Trophoblast cell (in vitro differentiated cells and primary cell): Measurements from ENCODE around the gene TEX10.

Experiments used
- DNase-seq, 2 donors: peaks; one replicate each; pipeline ENCODE4 v3.0.0-alpha.2; 2016
- H2AFZ ChIP-seq: 2 replicates; pipeline ENCODE4 v1.6.1; 2013; ENCODE audit warnings: low read length, moderate library complexity, mild to moderate bottlenecking; ENCODE audit not compliant: insufficient read depth, poor library complexity
- H2AK5ac ChIP-seq: 2 replicates; pipeline ENCODE4 v1.6.1; 2013; ENCODE audit warnings: mild to moderate bottlenecking, low read length
- H2BK120ac ChIP-seq: 2 replicates; pipeline ENCODE4 v1.6.1; 2013; ENCODE audit warnings: low read length, mild to moderate bottlenecking, moderate library complexity; ENCODE audit not compliant: insufficient read depth, poor library complexity
- H2BK12ac ChIP-seq: 2 replicates; pipeline ENCODE4 v1.6.1; 2013; ENCODE audit warnings: mild to moderate bottlenecking, low read length, moderate library complexity
- H2BK5ac ChIP-seq: 2 replicates; pipeline ENCODE4 v1.6.1; 2013; ENCODE audit warnings: low read length, low read depth, moderate library complexity, mild to moderate bottlenecking; ENCODE audit not compliant: poor library complexity
- H3K14ac ChIP-seq: 2 replicates; pipeline ENCODE4 v1.6.1; 2013; ENCODE audit warnings: mild to moderate bottlenecking, low read length
- H3K18ac ChIP-seq: 2 replicates; pipeline ENCODE4 v1.6.1; 2013; ENCODE audit warnings: mild to moderate bottlenecking, low read length
- H3K23ac ChIP-seq: 2 replicates; pipeline ENCODE4 v1.6.1; 2013; ENCODE audit warnings: low read length
- H3K27ac ChIP-seq: 2 replicates; pipeline ENCODE4 v1.5.1; 2013; ENCODE audit warnings: low read depth, mild to moderate bottlenecking, inconsistent platforms, low read length, moderate library complexity
- H3K27me3 ChIP-seq: 2 replicates; pipeline ENCODE4 v1.6.1; 2013; ENCODE audit warnings: inconsistent platforms, mild to moderate bottlenecking, low read length, moderate library complexity; ENCODE audit not compliant: insufficient read depth
- H3K36me3 ChIP-seq, 2 experiments: 1 replicate in 1 of 2; 2 replicates in 1 of 2; pipeline ENCODE4 v1.6.1; 2013; ENCODE audit warnings: low read length in 2 of 2, mild to moderate bottlenecking in 2 of 2, moderate library complexity in 1 of 2; ENCODE audit not compliant: insufficient read depth in 2 of 2, control insufficient read depth in 1 of 2
- H3K4ac ChIP-seq: 2 replicates; pipeline ENCODE4 v1.6.1; 2013; ENCODE audit warnings: low read depth, mild to moderate bottlenecking, low read length, moderate library complexity
- H3K4me1 ChIP-seq, 2 experiments: 1 replicate in 1 of 2; 2 replicates in 1 of 2; pipeline ENCODE4 v1.6.1; 2013; ENCODE audit warnings: low read length in 2 of 2, mild to moderate bottlenecking in 2 of 2, moderate library complexity in 1 of 2; ENCODE audit not compliant: insufficient read depth in 2 of 2, control insufficient read depth in 1 of 2
- H3K4me2 ChIP-seq: 2 replicates; pipeline ENCODE4 v1.6.1; 2013; ENCODE audit warnings: inconsistent platforms, mild to moderate bottlenecking, low read length, moderate library complexity
- H3K4me3 ChIP-seq: 2 replicates; pipeline ENCODE4 v1.5.1; 2013; ENCODE audit warnings: mild to moderate bottlenecking, low read depth, low read length, inconsistent platforms
- H3K79me1 ChIP-seq: one replicate; pipeline ENCODE4 v1.6.1; 2013; ENCODE audit warnings: low read length
- H3K79me2 ChIP-seq: 2 replicates; pipeline ENCODE4 v1.6.1; 2013; ENCODE audit warnings: low read length, mild to moderate bottlenecking; ENCODE audit not compliant: control insufficient read depth, insufficient read depth, poor library complexity
- H3K9ac ChIP-seq: 2 replicates; pipeline ENCODE4 v1.6.1; 2013; ENCODE audit warnings: mild to moderate bottlenecking, low read length
- H3K9me3 ChIP-seq: 2 replicates; pipeline ENCODE4 v1.6.1; 2013; ENCODE audit warnings: low read depth, mild to moderate bottlenecking, control low read depth, inconsistent platforms, low read length; ENCODE audit not compliant: insufficient read depth
- H4K12ac ChIP-seq: 2 replicates; pipeline ENCODE4 v1.6.1; 2013; ENCODE audit warnings: low read depth, mild to moderate bottlenecking, low read length, moderate library complexity
- H4K8ac ChIP-seq: 2 replicates; pipeline ENCODE4 v1.6.1; 2013; ENCODE audit warnings: low read depth, mild to moderate bottlenecking, low read length, moderate library complexity
- H4K91ac ChIP-seq: one replicate; pipeline ENCODE4 v1.6.1; 2013; ENCODE audit warnings: low read depth, mild to moderate bottlenecking, low read length, moderate library complexity
- WGBS: extraction: QIAGEN DNeasy Blood & Tissue Kit; methylation state at CpG from one replicate; pipeline ENCODE4 v1.1.7; 2013; ENCODE audit warnings: missing lambda C conversion rate; ENCODE audit not compliant: insufficient read length, insufficient coverage; ENCODE audit errors: extremely low coverage; 5-methylcytosine and 5-hydroxymethylcytosine counted together

The TEX10 gene

GRCh38 chr9:100296407-100296806 lies 56.3 kb downstream of the TEX10 start:
- no peak overlapping the region for H2BK5ac ChIP-seq
- H3K23ac ChIP-seq = no peak overlapping the region
- no peak overlapping the region for H3K14ac ChIP-seq
- no peaks in the 10 kb centered on the region for H3K79me2 ChIP-seq
- no peak overlapping the region for H4K91ac ChIP-seq
- no peaks in the 10 kb centered on the region for H3K9me3 ChIP-seq
- H3K27me3 ChIP-seq = no peaks in the 10 kb centered on the region
- no peak overlapping the region for H3K4ac ChIP-seq
- H3K18ac ChIP-seq = no peak overlapping the region
- H3K4me2 ChIP-seq = no peak overlapping the region
- no peak overlapping the region for H3K9ac ChIP-seq
- H3K36me3 ChIP-seq = peaks cover 18 to 48% of the 10 kb centered on the region in 2 experiments
- no peak overlapping the region for H2AFZ ChIP-seq
- H2BK12ac ChIP-seq = no peak overlapping the region
- H3K79me1 ChIP-seq = no peaks in the 10 kb centered on the region
- DNase-seq = no peak
- no peak overlapping the region for H4K12ac ChIP-seq
- H2BK120ac ChIP-seq = no peak overlapping the region
- no peaks in the 10 kb centered on the region for H3K4me1 ChIP-seq
- H3K27ac ChIP-seq = no peak overlapping the region
- no peak overlapping the region for H3K4me3 ChIP-seq
- no peak overlapping the region for H2AK5ac ChIP-seq
- no peak overlapping the region for H4K8ac ChIP-seq
- no CpG with 5 or more reads among the region's 4 CpGs for whole genome bisulfite sequencing

GRCh38 chr9:100295240-100295639 lies 57.5 kb downstream of the TEX10 start:
- H3K4me3 ChIP-seq = no peak overlapping the region
- DNase-seq = no peak
- no peak overlapping the region for H3K4ac ChIP-seq
- no peak overlapping the region for H2AFZ ChIP-seq
- no peak overlapping the region for H4K12ac ChIP-seq
- H3K27me3 ChIP-seq = no peaks in the 10 kb centered on the region
- peak overlapping the region; percentile 71 for H3K23ac ChIP-seq
- no peak overlapping the region for H4K8ac ChIP-seq
- no peak overlapping the region for H4K91ac ChIP-seq
- no peak overlapping the region for H3K14ac ChIP-seq
- no peak overlapping the region for H2AK5ac ChIP-seq
- no peak overlapping the region for H2BK12ac ChIP-seq
- no peaks in the 10 kb centered on the region for H3K9me3 ChIP-seq
- H3K79me2 ChIP-seq = no peaks in the 10 kb centered on the region
- H2BK120ac ChIP-seq = no peak overlapping the region
- WGBS = no CpG with 5 or more reads among the region's 2 CpGs
- peaks cover 16 to 40% of the 10 kb centered on the region in 2 experiments for H3K36me3 ChIP-seq
- H3K18ac ChIP-seq = no peak overlapping the region
- H3K27ac ChIP-seq = no peak overlapping the region
- no peak overlapping the region for H3K4me2 ChIP-seq
- H2BK5ac ChIP-seq = no peak overlapping the region
- H3K4me1 ChIP-seq = no peaks in the 10 kb centered on the region
- H3K9ac ChIP-seq = no peak overlapping the region
- H3K79me1 ChIP-seq = no peaks in the 10 kb centered on the region

- H3K14ac ChIP-seq = no peak overlapping the region
- H2AK5ac ChIP-seq = no peak overlapping the region
- no peak overlapping the region for H2BK12ac ChIP-seq
- no peaks in the 10 kb centered on the region for H3K79me1 ChIP-seq
- H3K4me1 ChIP-seq = no peaks in the 10 kb centered on the region
- H3K9ac ChIP-seq = no peak overlapping the region
- H2BK5ac ChIP-seq = no peak overlapping the region
- no CpG with 5 or more reads among the region's 6 CpGs for WGBS
- H3K79me2 ChIP-seq = no peaks in the 10 kb centered on the region
- no peak for DNase-seq
- no peak overlapping the region for H2AFZ ChIP-seq
- H4K8ac ChIP-seq = no peak overlapping the region
- no peak overlapping the region for H3K27ac ChIP-seq
- H3K4ac ChIP-seq = no peak overlapping the region
- H3K9me3 ChIP-seq = no peaks in the 10 kb centered on the region
- no peaks in the 10 kb centered on the region for H3K27me3 ChIP-seq
- no peak overlapping the region for H3K4me3 ChIP-seq
- H4K12ac ChIP-seq = no peak overlapping the region
- no peak overlapping the region for H3K4me2 ChIP-seq
- H3K23ac ChIP-seq = no peak overlapping the region
- no peak overlapping the region for H3K18ac ChIP-seq
- H2BK120ac ChIP-seq = no peak overlapping the region
- no peak overlapping the region for H4K91ac ChIP-seq
- H3K36me3 ChIP-seq = peaks cover 16 to 40% of the 10 kb centered on the region in 2 experiments
Observed at GRCh38 chr9:100294806-100295205, 57.9 kb downstream of the TEX10 start.

- no peak overlapping the region for H2BK5ac ChIP-seq
Observed at GRCh38 chr9:100294341-100294740, 58.4 kb downstream of the TEX10 start.

More at GRCh38 chr9:100294341-100294740, 58.4 kb downstream of the TEX10 start:
- Histone ChIP-seq H2AK5ac (no peak overlapping the region), H3K27ac (no peak overlapping the region), H3K4me2 (no peak overlapping the region), H3K18ac (no peak overlapping the region), H3K36me3 (peaks cover 16 to 39% of the 10 kb centered on the region in 2 experiments), H4K91ac (no peak overlapping the region), H4K8ac (no peak overlapping the region), H4K12ac (no peak overlapping the region), H3K79me2 (no peaks in the 10 kb centered on the region), H3K27me3 (no peaks in the 10 kb centered on the region), H3K79me1 (no peaks in the 10 kb centered on the region), H2AFZ (no peak overlapping the region), H3K4me3 (no peak overlapping the region), H2BK12ac (no peak overlapping the region), H3K4ac (no peak overlapping the region), H3K14ac (no peak overlapping the region), H3K9me3 (no peaks in the 10 kb centered on the region), H2BK120ac (no peak overlapping the region), H3K23ac (no peak overlapping the region), H3K9ac (no peak overlapping the region), H3K4me1 (no peaks in the 10 kb centered on the region)
- WGBS = no CpG with 5 or more reads among the region's 3 CpGs
- no peak for DNase-seq
